Esophagus squamous epithelium (tissue), 5 donors: ENCODE results near the gene CTSA. TPM values are rescaled to one million over a fixed set of nuclear protein-coding genes. Genes with fewer than 3 reads are reported as not detected.

Experiments used
- DNase-seq: peaks from one replicate; lab custom pipeline; 2025; lab: John Stamatoyannopoulos, UW
- H3K27ac ChIP-seq, 4 donors: fragments of 200-600 bp; sonication (generic); one replicate each; pipeline ENCODE4 v1.5.1; 2016 to 2019; ENCODE audit warnings: mild to moderate bottlenecking in 1 of 4
- H3K27me3 ChIP-seq, 4 donors: fragments of 200-600 bp; sonication (generic); 1 replicate in 3 of 4; 2 replicates in 1 of 4; pipeline versions ENCODE4 v1.5.1 to v1.6.0; 2017 to 2021; ENCODE audit warnings: antibody characterized with exemption in 1 of 4
- H3K36me3 ChIP-seq, 3 donors: fragments of 200-600 bp; sonication (generic); one replicate each; pipeline ENCODE4 v1.5.1; 2016 to 2019
- H3K4me1 ChIP-seq, 3 donors: fragments of 200-600 bp; sonication (generic); one replicate each; pipeline ENCODE4 v1.5.1; 2017 to 2019
- H3K4me3 ChIP-seq, 4 donors: fragments of 200-600 bp; sonication (generic); 1 replicate in 3 of 4; 2 replicates in 1 of 4; pipeline ENCODE4 v1.5.1; 2016 to 2019; ENCODE audit warnings: mild to moderate bottlenecking in 2 of 4, moderate library complexity in 1 of 4
- H3K9me3 ChIP-seq, 3 donors: fragments of 200-600 bp; sonication (generic); one replicate each; pipeline ENCODE4 v1.5.1; 2016 to 2019
- CTCF ChIP-seq, 6 experiments: fragments of 450-650 bp in 4 of 6; fragments of 200-600 bp in 2 of 6; sonication (generic) in 2 of 6; IDR thresholded peaks; one replicate each; pipeline ENCODE4 v1.5.1; 2016 to 2019; ENCODE audit warnings: antibody characterized with exemption in 6 of 6, mild to moderate bottlenecking in 4 of 6, moderate library complexity in 4 of 6
- POLR2A ChIP-seq, 4 donors: fragments of 450-650 bp; IDR thresholded peaks; one replicate each; pipeline ENCODE4 v1.6.1; 2017; ENCODE audit warnings: antibody characterized with exemption in 4 of 4, mild to moderate bottlenecking in 4 of 4, moderate library complexity in 3 of 4
- WGBS, 2 donors: methylation state at CpG; one replicate each; pipeline ENCODE4 v1.1.5; 2018; 5-methylcytosine and 5-hydroxymethylcytosine counted together
- intact Hi-C: fragments of 100-400 bp; cut with DNase I; formaldehyde crosslinking; loops from one replicate; pipeline ENCODE4 v1.15.0; 2022
- total RNA-seq, 4 donors: library from RNA; depleted of rRNA; stranded (reverse); fragments of >200 nt; gene quantifications; one replicate each; pipeline ENCODE4 v1.1.0, GENCODE V29; 2016
- donor health status: DM: yes; HTN: yes; CAD: no.

Gene CTSA
- total RNA-seq, 4 donors from 2014 or later, result 44.5 to 74.8 (median 56.8) TPM

- H3K27ac ChIP-seq, result no peak overlapping the region
- H3K36me3 ChIP-seq, result peaks cover 6 to 60% (median 11%) of the 10 kb centered on the region in 3 donors
- TF ChIP-seq CTCF (IDR thresholded peaks at IDR 0.05), result no peak
- TF ChIP-seq POLR2A (IDR thresholded peaks at IDR 0.05), result no peak
- H3K27me3 ChIP-seq, result no peaks in the 10 kb centered on the region
- no peak overlapping the region for H3K4me3 ChIP-seq
- no peak for DNase-seq
- intact Hi-C loops, result no loop called here
- H3K4me1 ChIP-seq, result peaks cover 16 to 51% (median 17%) of the 10 kb centered on the region in 3 donors
- no peaks in the 10 kb centered on the region for H3K9me3 ChIP-seq
- 77 to 85% methylated on average over 6 to 7 of the region's 19 CpGs for WGBS, 2 donors
Measured at GRCh38 chr20:45886590-45887345, 4.4 kb upstream of the CTSA start.

- DNase-seq, result no peak
- WGBS, 2 donors, result 90 to 92% methylated on average over 6 to 7 of the region's 8 CpGs
- TF ChIP-seq CTCF (IDR thresholded peaks at IDR 0.05) (no peak), POLR2A (IDR thresholded peaks at IDR 0.05) (no peak)
- Histone ChIP-seq H3K27ac (no peak within 1 kb of the TSS), H3K9me3 (no peaks in the 10 kb centered on the region), H3K36me3 (peaks cover 6 to 60% (median 11%) of the 10 kb centered on the region in 3 donors), H3K4me3 (no peak within 1 kb of the TSS), H3K4me1 (peaks cover 17 to 52% (median 22%) of the 10 kb centered on the region in 3 donors), H3K27me3 (no peaks in the 10 kb centered on the region)
- intact Hi-C loops, result no loop called here
Measured at GRCh38 chr20:45887346-45887715, 3.8 kb upstream of the CTSA start, which contains the start of gene SPATA25. SPATA25 (minus strand) TSS chr20:45887622; CDS start chr20:45887590, 32 bp downstream.

GRCh38 chr20:45888681-45889080 lies 2.5 kb upstream of the CTSA start:
- DNase-seq, result no peak
- H3K27ac ChIP-seq, result no peak overlapping the region
- peaks cover 23 to 65% (median 28%) of the 10 kb centered on the region in 3 donors for H3K4me1 ChIP-seq
- H3K9me3 ChIP-seq, result no peaks in the 10 kb centered on the region
- H3K27me3 ChIP-seq, result no peaks in the 10 kb centered on the region
- H3K4me3 ChIP-seq, result no peak overlapping the region
- intact Hi-C loops, result no loop called here
- WGBS, 2 donors, result 100% methylated on average over 2 of the region's 3 CpGs; no CpG with 5 or more reads in 1 of the 2 donors
- TF ChIP-seq CTCF (IDR thresholded peaks at IDR 0.05) (no peak), POLR2A (IDR thresholded peaks at IDR 0.05) (no peak)
- H3K36me3 ChIP-seq, result peaks cover 1 to 63% (median 5%) of the 10 kb centered on the region in 3 donors

GRCh38 chr20:45890077-45890984 lies 804 bp upstream of the CTSA start:
- peaks cover 23 to 54% (median 23%) of the 10 kb centered on the region in 3 donors for H3K4me1 ChIP-seq
- H3K27me3 ChIP-seq, result no peaks in the 10 kb centered on the region
- H3K36me3 ChIP-seq, result peaks cover 3 to 64% (median 5%) of the 10 kb centered on the region in 3 donors
- intact Hi-C loops, result loop anchor here (10.0 kb wide), 1 partner anchor 54 kb away; no protein-coding TSS in a partner anchor
- peak overlapping the region; percentile 54 to 92 (median 82) for H3K4me3 ChIP-seq
- H3K9me3 ChIP-seq, result no peaks in the 10 kb centered on the region
- TF ChIP-seq CTCF (IDR thresholded peaks at IDR 0.05) (peak in 5 of 6 experiments; percentile 30 to 48 (median 47)), POLR2A (IDR thresholded peaks at IDR 0.05) (no peak)
- WGBS, 2 donors, result 4 to 25% methylated on average over 3 to 10 of the region's 79 CpGs
- no peak for DNase-seq
- peak overlapping the region; percentile 73 to 91 (median 88) for H3K27ac ChIP-seq
